Vagina (tissue), 2 donors: ENCODE results near the gene EIF5A. TPM values are rescaled to one million over a fixed set of nuclear protein-coding genes. Genes with fewer than 3 reads are reported as not detected.
A peak's percentile ranks its signal among the peaks of the same experiment; 100 is the strongest.
"Not testable (repeated sequence)": the region's sequence is repeated elsewhere in the genome, so short reads cannot be mapped to it uniquely, and the experiment has no call there.

Source experiments
- DNase-seq, 2 donors: peaks; one replicate each; pipeline ENCODE4 v3.0.0-alpha.2; 2017; ENCODE audit errors: extremely low spot score in 2 of 2
- H3K27ac ChIP-seq: fragments of 200-600 bp; sonication (generic); one replicate; pipeline ENCODE4 v1.5.1; 2019
- H3K27me3 ChIP-seq: fragments of 200-600 bp; sonication (generic); one replicate; pipeline ENCODE4 v1.5.1; 2019
- H3K36me3 ChIP-seq, 2 donors: fragments of 200-600 bp; sonication (generic); one replicate each; pipeline ENCODE4 v1.5.1; 2017 to 2019
- H3K4me1 ChIP-seq: fragments of 200-600 bp; sonication (generic); one replicate; pipeline ENCODE4 v1.5.1; 2019
- H3K4me3 ChIP-seq, 2 donors: fragments of 200-600 bp; sonication (generic); 1 replicate in 1 of 2; 2 replicates in 1 of 2; pipeline ENCODE4 v1.5.1; 2016 to 2019
- H3K9me3 ChIP-seq: fragments of 200-600 bp; sonication (generic); one replicate; pipeline ENCODE4 v1.5.1; 2019
- CTCF ChIP-seq, 3 experiments: fragments of 450-650 bp in 2 of 3; fragments of 200-600 bp in 1 of 3; sonication (generic) in 1 of 3; IDR thresholded peaks; one replicate each; pipeline ENCODE4 v1.5.1; 2017 to 2019; ENCODE audit warnings: antibody characterized with exemption in 3 of 3, mild to moderate bottlenecking in 2 of 3, moderate library complexity in 2 of 3
- POLR2A ChIP-seq, 2 donors: fragments of 450-650 bp; IDR thresholded peaks; one replicate each; pipeline ENCODE4 v1.6.1; 2017; ENCODE audit warnings: antibody characterized with exemption in 2 of 2, mild to moderate bottlenecking in 2 of 2, moderate library complexity in 2 of 2
- POLR2AphosphoS5 ChIP-seq, 2 donors: sonication (generic); formaldehyde crosslinking; IDR thresholded peaks; one replicate each; pipeline ENCODE4 v1.9.0; 2017; ENCODE audit warnings: antibody characterized with exemption in 2 of 2, mild to moderate bottlenecking in 2 of 2, low read depth in 1 of 2; ENCODE audit not compliant: insufficient read depth in 1 of 2
- intact Hi-C: fragments of 100-400 bp; cut with DNase I; formaldehyde crosslinking; loops from one replicate; pipeline ENCODE4 v1.15.1; 2023
- total RNA-seq: library from RNA; depleted of rRNA; stranded (reverse); fragments of >200 nt; gene quantifications from one replicate; pipeline ENCODE4 v1.2.3, GENCODE V29; 2016

EIF5A gene
- total RNA-seq, 1 donor from 2014 or later, result 238 TPM

GRCh38 chr17:7329997-7330637 lies 22.7 kb downstream of the EIF5A start:
- peak overlapping the region; percentile 82 for H3K27ac ChIP-seq
- peak overlapping the region; percentile 70 to 99 for H3K4me3 ChIP-seq
- no peak for DNase-seq
- H3K9me3 ChIP-seq, result no peaks in the 10 kb centered on the region
- H3K36me3 ChIP-seq, result peaks cover 0 to 6% of the 10 kb centered on the region in 2 donors
- no peaks in the 10 kb centered on the region for H3K27me3 ChIP-seq
- TF ChIP-seq POLR2AphosphoS5 (IDR thresholded peaks at IDR 0.05; ENCODE audit: insufficient read depth in 1 of 2, low read depth in 1 of 2) (no peak), POLR2A (IDR thresholded peaks at IDR 0.05) (no peak), CTCF (IDR thresholded peaks at IDR 0.05) (no peak)
- peaks cover 22% of the 10 kb centered on the region for H3K4me1 ChIP-seq
- intact Hi-C loops, result no loop called here

GRCh38 chr17:7330638-7331015 lies 23.2 kb downstream of the EIF5A start:
- H3K4me1 ChIP-seq, result peaks cover 22% of the 10 kb centered on the region
- H3K36me3 ChIP-seq, result peaks cover 0 to under 1% of the 10 kb centered on the region in 2 donors
- peak overlapping the region; percentile 70 to 99 for H3K4me3 ChIP-seq
- intact Hi-C loops, result no loop called here
- H3K9me3 ChIP-seq, result no peaks in the 10 kb centered on the region
- no peaks in the 10 kb centered on the region for H3K27me3 ChIP-seq
- peak overlapping the region; percentile 82 for H3K27ac ChIP-seq
- TF ChIP-seq CTCF (IDR thresholded peaks at IDR 0.05) (no peak), POLR2A (IDR thresholded peaks at IDR 0.05) (no peak), POLR2AphosphoS5 (IDR thresholded peaks at IDR 0.05; ENCODE audit: insufficient read depth in 1 of 2, low read depth in 1 of 2) (no peak)
- no peak for DNase-seq

GRCh38 chr17:7332111-7332510 lies 24.7 kb downstream of the EIF5A start:
- Histone ChIP-seq H3K36me3 (no peaks in the 10 kb centered on the region), H3K9me3 (no peaks in the 10 kb centered on the region), H3K27ac (no peak overlapping the region), H3K27me3 (no peaks in the 10 kb centered on the region), H3K4me1 (peaks cover 22% of the 10 kb centered on the region), H3K4me3 (no peak overlapping the region)
- no peak for TF ChIP-seq CTCF (IDR thresholded peaks at IDR 0.05)
- TF ChIP-seq POLR2A (IDR thresholded peaks at IDR 0.05), result no peak
- no peak for TF ChIP-seq POLR2AphosphoS5 (IDR thresholded peaks at IDR 0.05; ENCODE audit: insufficient read depth in 1 of 2, low read depth in 1 of 2)
- intact Hi-C loops, result no loop called here
- DNase-seq, result no peak

GRCh38 chr17:7332600-7333069 lies 25.2 kb downstream of the EIF5A start:
- H3K9me3 ChIP-seq, H3K4me3 ChIP-seq, H3K27me3 ChIP-seq, H3K27ac ChIP-seq, DNase-seq, intact Hi-C loops, H3K36me3 ChIP-seq: not testable (repeated sequence)
- H3K4me1 ChIP-seq, result peaks cover 20% of the 10 kb centered on the region

- Histone ChIP-seq H3K27ac (no peak overlapping the region), H3K4me1 (peaks cover 8% of the 10 kb centered on the region), H3K27me3 (no peaks in the 10 kb centered on the region), H3K36me3 (no peaks in the 10 kb centered on the region), H3K4me3 (no peak overlapping the region), H3K9me3 (no peaks in the 10 kb centered on the region)
- no peak for DNase-seq
- TF ChIP-seq CTCF (IDR thresholded peaks at IDR 0.05) (no peak), POLR2AphosphoS5 (IDR thresholded peaks at IDR 0.05; ENCODE audit: insufficient read depth in 1 of 2, low read depth in 1 of 2) (no peak), POLR2A (IDR thresholded peaks at IDR 0.05) (no peak)
- intact Hi-C loops, result no loop called here
These were observed 27.6 kb downstream of the EIF5A start for GRCh38 chr17:7334938-7335538.

GRCh38 chr17:7335765-7336164 lies 28.3 kb downstream of the EIF5A start:
- H3K27me3 ChIP-seq, H3K4me1 ChIP-seq, H3K9me3 ChIP-seq, H3K27ac ChIP-seq, H3K4me3 ChIP-seq, H3K36me3 ChIP-seq, DNase-seq, intact Hi-C loops: not testable (repeated sequence)
